ENCODE results near the gene CXCL6. TPM values are rescaled to one million over a fixed set of nuclear protein-coding genes. Genes with fewer than 3 reads are reported as not detected.

CXCL6 gene
- 0.08 and 0.65 TPM in 2 replicates for total RNA-seq

GRCh38 chr4:73836373-73837279 lies at the start of gene CXCL6:
Gene CXCL6, plus strand, starts transcription at chr4:73836678. Its CDS starts 73 bp downstream, at chr4:73836751.

GRCh38 chr4:73853246-73853704 lies 16.8 kb downstream of the CXCL6 start, which contains the start of gene PF4V1:
Gene PF4V1, plus strand, starts transcription at chr4:73853296. Its CDS starts 67 bp downstream, at chr4:73853363.

GRCh38 chr4:73869130-73870055 lies 32.9 kb downstream of the CXCL6 start, which contains the start of gene CXCL1:
Gene CXCL1, plus strand, starts transcription at chr4:73869393. Its CDS starts 78 bp downstream, at chr4:73869471.

Other genes starting within 250 kb of the CXCL6 start
- 7.4 and 7.5 TPM in 2 replicates for gene RASSF6, start 216.2 kb upstream of the CXCL6 start, total RNA-seq
- gene CXCL8, start 96.1 kb upstream of the CXCL6 start, total RNA-seq, result 11.3 and 15.8 TPM in 2 replicates
- gene PF4V1, start 16.6 kb downstream of the CXCL6 start, total RNA-seq, result not detected in 2 replicates
- gene CXCL1, start 32.7 kb downstream of the CXCL6 start, total RNA-seq, result 104 and 131 TPM in 2 replicates
- not detected in 2 replicates for gene PF4, start 145.3 kb downstream of the CXCL6 start, total RNA-seq
- gene PPBP, start 151.5 kb downstream of the CXCL6 start, total RNA-seq, result 0.49 TPM in 1 of 2 replicates, not detected in the other
- 20.4 and 48.7 TPM in 2 replicates for gene CXCL5, start 162.0 kb downstream of the CXCL6 start, total RNA-seq
- gene CXCL3, start 202.0 kb downstream of the CXCL6 start, total RNA-seq, result 42.0 and 156 TPM in 2 replicates